ENCODE data around the gene FBXO47. TPM values are rescaled to one million over a fixed set of nuclear protein-coding genes. Genes with fewer than 3 reads are reported as not detected.
A peak's percentile ranks its signal among the peaks of the same experiment; 100 is the strongest.

Gene FBXO47
- total and polyA plus RNA-seq, 2 donors (not counting 3 experiments of a cell fraction or from before 2014, with no cell fraction given), result not detected

GRCh38 chr17:38899421-38899820 lies 67.8 kb downstream of the FBXO47 start:
- Histone ChIP-seq H2AFZ (ENCODE audit: low read depth, low read length) (no peak overlapping the region), H4K20me1 (replicated peaks; ENCODE audit: control insufficient read depth, extremely low read depth, insufficient read depth, low read length) (no peaks in the 10 kb centered on the region), H3K36me3 (ENCODE audit: control insufficient read depth in 2 of 2, extremely low read depth in 1 of 2, insufficient read depth in 2 of 2, low read length in 2 of 2) (peaks cover 0 to 12% of the 10 kb centered on the region in 2 experiments), H3K4me2 (ENCODE audit: insufficient read depth, low read length) (no peak overlapping the region), H3K9ac (replicated peaks; ENCODE audit: extremely low read depth, insufficient read depth, low read length) (no peak overlapping the region), H3K9me1 (replicated peaks; ENCODE audit: control insufficient read depth, extremely low read depth, insufficient read depth, low read length) (no peaks in the 10 kb centered on the region), H3K79me2 (ENCODE audit: control insufficient read depth, insufficient read depth, low read length) (peaks cover 24% of the 10 kb centered on the region), H3K27ac (ENCODE audit: insufficient read depth, low read depth, low read length) (peak overlapping the region; percentile 51), H3K27me3 (ENCODE audit: control insufficient read depth in 2 of 2, insufficient read depth in 2 of 2, low read length in 2 of 2) (no peaks in the 10 kb centered on the region), H3K9me3 (replicated peaks; ENCODE audit: control insufficient read depth, insufficient read depth, low read length) (no peaks in the 10 kb centered on the region), H3K4me1 (ENCODE audit: control insufficient read depth, extremely low read depth, insufficient read depth, low read length) (peaks cover 55% of the 10 kb centered on the region), H3K4me3 (replicated peaks in 1 of 3; ENCODE audit: insufficient read depth in 1 of 3, low read depth in 1 of 3, low read length in 3 of 3) (no peak overlapping the region)
- intact Hi-C loops (cut with micrococcal nuclease), result no loop called here
- BruUV-seq (replicated peaks), result no TSS peak
- CTCF ChIA-PET, result interaction anchor here (2.9 to 4.1 kb wide), 4 partner anchors 18 to 84 kb away, joined by 10 to 18 read pairs (median 12); partner anchors contain the start of genes LASP1 and LASP1NB
- FAIRE-seq (no peak), DNase-seq (ENCODE audit: low read depth, low spot score) (no peak)
- TF ChIP-seq JUN (IDR thresholded peaks at IDR 0.05; ENCODE audit: borderline replicate concordance, insufficient read depth, insufficient read length, low read depth) (no peak), MAX (IDR thresholded peaks at IDR 0.05; ENCODE audit: insufficient read depth, insufficient read length) (no peak), EZH2 (IDR thresholded peaks at IDR 0.05; ENCODE audit: borderline replicate concordance, low read depth, low read length, severe bottlenecking) (no peak), FOS (IDR thresholded peaks at IDR 0.05; ENCODE audit: borderline replicate concordance, insufficient read depth, low read length) (no peak), POLR2A (IDR thresholded peaks at IDR 0.05; ENCODE audit: low read depth, low read length) (no peak), GATA2 (IDR thresholded peaks at IDR 0.05; ENCODE audit: insufficient read depth, insufficient read length, low read depth, low read length) (no peak), CTCF (IDR thresholded peaks at IDR 0.05; ENCODE audit: extremely low read depth in 1 of 2, insufficient read depth in 1 of 2, low read depth in 1 of 2, low read length in 2 of 2) (no peak), MYC (IDR thresholded peaks at IDR 0.05; ENCODE audit: low read depth, low read length) (no peak)
- dilution Hi-C loops (cut with MboI; ENCODE audit: extremely low pct_ligation_motif_present, low sequenced_read_pairs), result no loop called here
- POLR2A ChIA-PET, result interaction anchor here (0.5 to 1.5 kb wide), 3 partner anchors 23 to 98 kb away, joined by 3 to 6 read pairs (median 5); partner anchors contain the start of gene LASP1

All from endothelial cell of umbilical vein (primary cell).